ENCODE measurements around the gene CAT.

Gene CAT

DNA sequence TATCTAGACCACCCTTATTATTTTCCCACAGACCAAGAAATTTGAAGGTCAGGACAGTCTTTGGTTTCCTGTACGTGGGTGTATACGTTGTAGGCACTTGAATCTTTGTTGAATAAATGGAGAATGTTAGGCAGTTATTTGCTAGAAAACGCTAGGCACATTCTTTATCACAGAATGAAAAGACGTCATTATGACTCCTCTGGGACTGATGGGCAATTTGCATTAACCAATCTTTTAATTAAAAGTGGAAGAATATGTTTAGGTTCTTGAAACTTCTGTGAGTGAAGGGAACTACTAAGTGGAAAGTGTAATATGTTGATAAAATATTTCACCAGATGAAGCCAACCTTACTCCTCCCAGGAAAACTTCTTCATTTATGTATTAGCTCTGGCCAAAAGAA, 5.7 kb downstream of the CAT start:
- in situ Hi-C loops (cut with MboI; ENCODE audit: low sequenced_read_pairs, unreplicated experiment), result no loop called here
- no peak for DNase-seq (ENCODE audit: low spot score)
- no peak for TF ChIP-seq CTCF (IDR thresholded peaks at IDR 0.05; ENCODE audit: borderline replicate concordance, control extremely low read depth, extremely low read depth, insufficient read depth, missing control alignments)

- in situ Hi-C loops (cut with MboI; ENCODE audit: low sequenced_read_pairs, unreplicated experiment), result no loop called here
- no peak for DNase-seq (ENCODE audit: low spot score)
- TF ChIP-seq CTCF (IDR thresholded peaks at IDR 0.05; ENCODE audit: borderline replicate concordance, control extremely low read depth, extremely low read depth, insufficient read depth, missing control alignments), result no peak
Observed at GRCh38 chr11:34445956-34446355, 7.2 kb downstream of the CAT start.

- in situ Hi-C loops (cut with MboI; ENCODE audit: low sequenced_read_pairs, unreplicated experiment), result no loop called here
- DNase-seq (ENCODE audit: low spot score), result no peak
- TF ChIP-seq CTCF (IDR thresholded peaks at IDR 0.05; ENCODE audit: borderline replicate concordance, control extremely low read depth, extremely low read depth, insufficient read depth, missing control alignments), result no peak
Observed at GRCh38 chr11:34446386-34446785, 7.7 kb downstream of the CAT start.

GRCh38 chr11:34447044-34447443, 8.3 kb downstream of the CAT start:
- no peak for DNase-seq (ENCODE audit: low spot score)
- no peak for TF ChIP-seq CTCF (IDR thresholded peaks at IDR 0.05; ENCODE audit: borderline replicate concordance, control extremely low read depth, extremely low read depth, insufficient read depth, missing control alignments)
- in situ Hi-C loops (cut with MboI; ENCODE audit: low sequenced_read_pairs, unreplicated experiment), result no loop called here

- TF ChIP-seq CTCF (IDR thresholded peaks at IDR 0.05; ENCODE audit: borderline replicate concordance, control extremely low read depth, extremely low read depth, insufficient read depth, missing control alignments), result no peak
- in situ Hi-C loops (cut with MboI; ENCODE audit: low sequenced_read_pairs, unreplicated experiment), result no loop called here
- no peak for DNase-seq (ENCODE audit: low spot score)
Observed at GRCh38 chr11:34448223-34448994, 9.7 kb downstream of the CAT start.

DNA sequence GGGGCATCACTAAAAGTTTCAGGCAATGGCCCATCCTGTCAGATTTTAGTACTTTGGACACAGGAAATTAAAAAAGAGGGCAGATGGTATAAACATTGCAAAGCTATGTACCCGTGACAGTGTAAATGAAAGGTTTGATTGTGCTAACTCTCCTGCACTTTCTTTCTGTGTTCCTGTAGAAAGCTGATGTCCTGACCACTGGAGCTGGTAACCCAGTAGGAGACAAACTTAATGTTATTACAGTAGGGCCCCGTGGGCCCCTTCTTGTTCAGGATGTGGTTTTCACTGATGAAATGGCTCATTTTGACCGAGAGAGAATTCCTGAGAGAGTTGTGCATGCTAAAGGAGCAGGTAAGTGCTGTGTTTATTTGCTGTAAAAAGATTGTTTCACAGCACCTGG, 10.3 kb downstream of the CAT start:
- DNase-seq (ENCODE audit: low spot score), result no peak
- TF ChIP-seq CTCF (IDR thresholded peaks at IDR 0.05; ENCODE audit: borderline replicate concordance, control extremely low read depth, extremely low read depth, insufficient read depth, missing control alignments), result no peak
- in situ Hi-C loops (cut with MboI; ENCODE audit: low sequenced_read_pairs, unreplicated experiment), result no loop called here
